Stimulated activated CD4-positive, alpha-beta T cell treated with anti-CD3 and anti-CD28 coated beads, Interleukin-4, amount 100 ng/mL, for 1 hour (primary cell): ENCODE results near the gene TAAR6.
"Not testable (repeated sequence)": the region's sequence is repeated elsewhere in the genome, so short reads cannot be mapped to it uniquely, and the experiment has no call there.

Experiments
- DNase-seq: peaks from one replicate; pipeline ENCODE4 v3.0.0-alpha.2; 2020

Gene TAAR6, protein sequence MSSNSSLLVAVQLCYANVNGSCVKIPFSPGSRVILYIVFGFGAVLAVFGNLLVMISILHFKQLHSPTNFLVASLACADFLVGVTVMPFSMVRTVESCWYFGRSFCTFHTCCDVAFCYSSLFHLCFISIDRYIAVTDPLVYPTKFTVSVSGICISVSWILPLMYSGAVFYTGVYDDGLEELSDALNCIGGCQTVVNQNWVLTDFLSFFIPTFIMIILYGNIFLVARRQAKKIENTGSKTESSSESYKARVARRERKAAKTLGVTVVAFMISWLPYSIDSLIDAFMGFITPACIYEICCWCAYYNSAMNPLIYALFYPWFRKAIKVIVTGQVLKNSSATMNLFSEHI

DNA sequence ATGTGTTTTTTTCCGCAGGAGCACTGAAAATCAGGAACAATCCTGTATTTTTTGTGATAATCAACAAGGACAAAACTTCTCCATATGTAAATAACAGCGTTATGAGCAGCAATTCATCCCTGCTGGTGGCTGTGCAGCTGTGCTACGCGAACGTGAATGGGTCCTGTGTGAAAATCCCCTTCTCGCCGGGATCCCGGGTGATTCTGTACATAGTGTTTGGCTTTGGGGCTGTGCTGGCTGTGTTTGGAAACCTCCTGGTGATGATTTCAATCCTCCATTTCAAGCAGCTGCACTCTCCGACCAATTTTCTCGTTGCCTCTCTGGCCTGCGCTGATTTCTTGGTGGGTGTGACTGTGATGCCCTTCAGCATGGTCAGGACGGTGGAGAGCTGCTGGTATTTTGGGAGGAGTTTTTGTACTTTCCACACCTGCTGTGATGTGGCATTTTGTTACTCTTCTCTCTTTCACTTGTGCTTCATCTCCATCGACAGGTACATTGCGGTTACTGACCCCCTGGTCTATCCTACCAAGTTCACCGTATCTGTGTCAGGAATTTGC is at the start of gene TAAR6:
TSS of gene TAAR6 (plus strand) at position 102 of the 557 bp plus-strand sequence. CDS start at position 102, 0 bp downstream.
- no peak for DNase-seq

- DNase-seq = no peak
Measured at GRCh38 chr6:132520953-132521352, 49.2 kb upstream of the TAAR6 start.

GRCh38 chr6:132524646-132525045 is 45.5 kb upstream of the TAAR6 start:
- no peak for DNase-seq

GRCh38 chr6:132525866-132526265 is 44.3 kb upstream of the TAAR6 start:
- DNase-seq = no peak

DNA sequence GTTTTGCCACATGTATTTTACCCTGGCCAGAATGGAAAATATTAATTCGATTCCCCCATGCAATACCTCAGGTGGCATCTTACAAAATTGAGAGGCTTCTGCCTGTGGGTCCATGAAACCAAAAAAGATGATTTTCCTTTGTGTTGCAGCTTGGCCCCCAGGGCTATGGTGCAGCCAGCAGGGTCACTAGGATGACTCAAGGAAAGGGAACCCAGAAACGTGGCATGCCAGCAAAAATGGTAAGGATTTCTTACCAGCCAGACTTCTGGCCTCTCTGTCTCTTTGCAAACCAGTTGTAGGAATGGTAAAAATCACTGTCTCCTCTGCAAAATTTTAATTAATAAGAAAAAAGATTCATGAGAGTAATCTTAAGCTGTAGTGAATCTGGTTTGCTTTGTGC is 43.7 kb upstream of the TAAR6 start:
- DNase-seq = no peak

- no peak for DNase-seq
Measured at GRCh38 chr6:132527791-132528190, 42.3 kb upstream of the TAAR6 start.

- peak; percentile 55 for DNase-seq
Measured at GRCh38 chr6:132530293-132530974, 39.7 kb upstream of the TAAR6 start.

DNA sequence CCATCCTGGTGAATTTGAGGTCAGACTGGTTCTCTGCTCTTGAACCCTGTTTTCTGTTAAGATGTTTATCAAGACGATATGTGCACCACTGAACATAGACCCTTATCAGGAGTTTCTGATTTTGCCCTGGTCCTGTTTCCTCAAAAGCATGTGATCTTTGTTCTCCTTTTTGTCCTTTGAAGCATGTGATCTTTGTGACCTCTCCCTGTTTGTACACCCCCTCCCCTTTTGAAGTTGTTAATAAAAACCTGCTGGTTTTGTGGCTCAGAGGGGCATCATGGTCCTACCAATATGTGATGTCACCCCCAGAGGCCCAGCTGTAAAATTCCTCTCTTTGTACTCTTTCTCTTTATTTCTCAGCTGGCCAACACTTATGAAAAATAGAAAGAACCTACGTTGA is 35.6 kb upstream of the TAAR6 start:
- DNase-seq = not testable (repeated sequence)

GRCh38 chr6:132537145-132537544 is 33.0 kb upstream of the TAAR6 start:
- DNase-seq = no peak

- DNase-seq = no peak
Measured at GRCh38 chr6:132537977-132538376, 32.1 kb upstream of the TAAR6 start, which contains the start of gene TAAR9. TAAR9 (plus strand) TSS chr6:132538277; CDS start chr6:132538290, 13 bp downstream.

GRCh38 chr6:132544826-132545225 is 25.3 kb upstream of the TAAR6 start:
- no peak for DNase-seq

- no peak for DNase-seq
Measured at GRCh38 chr6:132548746-132549463, 21.2 kb upstream of the TAAR6 start.

- no peak for DNase-seq
Measured at GRCh38 chr6:132551214-132551613, 18.9 kb upstream of the TAAR6 start.

DNA sequence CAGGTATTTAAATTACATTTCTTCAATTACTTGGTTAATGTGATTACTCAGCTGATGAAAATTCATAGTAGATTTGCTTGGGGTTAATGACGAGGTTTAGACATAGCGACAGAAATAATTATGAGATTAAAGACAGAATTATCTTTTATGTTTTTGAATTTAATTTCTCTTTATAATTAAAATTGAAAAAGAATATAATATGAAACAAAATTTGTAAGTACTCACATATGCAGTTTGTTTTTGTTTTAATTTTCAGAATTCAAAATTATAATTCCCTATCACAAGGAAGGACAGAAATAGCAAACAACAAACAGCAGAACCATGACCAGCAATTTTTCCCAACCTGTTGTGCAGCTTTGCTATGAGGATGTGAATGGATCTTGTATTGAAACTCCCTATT is 17.8 kb upstream of the TAAR6 start, which contains the start of gene TAAR8:
TSS of gene TAAR8 (plus strand) at position 301 of the 400 bp plus-strand sequence. CDS start at position 322, 21 bp downstream.
- DNase-seq = no peak

DNA sequence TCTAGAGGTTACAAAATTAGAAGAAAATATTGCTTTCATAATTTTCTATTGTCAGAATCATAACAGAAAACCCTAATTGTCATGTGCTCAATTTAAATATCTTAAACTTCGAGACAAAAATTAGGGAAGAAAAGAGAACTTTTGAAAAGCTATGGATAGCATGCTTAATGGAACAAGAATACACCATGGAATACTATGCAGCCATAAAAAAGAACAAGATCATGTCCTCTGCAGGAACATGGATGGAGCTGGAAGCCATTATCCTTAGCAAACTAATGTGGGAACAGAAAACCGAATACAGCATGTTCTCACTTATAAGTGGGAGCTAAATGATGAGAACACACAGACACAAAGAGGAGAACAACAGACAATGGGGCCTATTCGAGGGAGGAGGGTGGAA is 10.0 kb upstream of the TAAR6 start:
- DNase-seq = not testable (repeated sequence)

DNA sequence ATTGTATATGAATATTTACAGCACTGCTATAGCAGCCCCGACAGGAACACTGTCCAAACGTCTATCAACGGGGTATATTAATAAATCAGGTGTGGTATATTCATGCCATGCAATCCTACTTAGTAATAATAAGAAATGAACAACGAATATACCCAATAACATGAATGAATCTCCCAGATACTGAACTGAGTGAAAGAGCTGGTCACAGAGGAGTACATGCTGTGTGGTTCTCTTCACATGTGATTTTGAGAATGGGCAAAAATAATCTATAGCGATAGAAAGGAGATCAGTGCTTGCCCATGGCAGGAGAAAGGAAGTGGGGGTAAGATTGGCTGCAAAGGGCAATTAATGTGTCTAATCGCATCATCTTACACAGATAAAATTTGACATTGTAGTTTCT is 3.7 kb upstream of the TAAR6 start:
- DNase-seq = no peak

DNA sequence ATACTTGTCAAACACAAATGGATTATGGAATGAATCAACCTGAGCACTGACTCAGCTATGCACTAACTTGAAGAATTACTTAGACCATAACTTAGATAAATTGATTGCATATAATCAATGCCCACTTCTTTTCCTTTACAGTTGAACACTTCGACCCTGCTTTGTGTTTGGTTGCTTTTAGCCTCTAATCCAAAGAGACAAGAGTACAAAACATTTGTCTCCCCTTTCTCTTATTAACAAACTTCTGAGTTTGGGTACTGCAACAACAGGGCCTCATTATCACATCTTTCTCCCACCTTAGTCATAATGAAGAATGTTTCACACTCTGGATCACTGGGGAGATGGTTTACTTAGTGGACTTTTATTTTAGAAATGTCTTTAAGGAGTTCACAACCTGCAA is 2.6 kb upstream of the TAAR6 start:
- no peak for DNase-seq

DNA sequence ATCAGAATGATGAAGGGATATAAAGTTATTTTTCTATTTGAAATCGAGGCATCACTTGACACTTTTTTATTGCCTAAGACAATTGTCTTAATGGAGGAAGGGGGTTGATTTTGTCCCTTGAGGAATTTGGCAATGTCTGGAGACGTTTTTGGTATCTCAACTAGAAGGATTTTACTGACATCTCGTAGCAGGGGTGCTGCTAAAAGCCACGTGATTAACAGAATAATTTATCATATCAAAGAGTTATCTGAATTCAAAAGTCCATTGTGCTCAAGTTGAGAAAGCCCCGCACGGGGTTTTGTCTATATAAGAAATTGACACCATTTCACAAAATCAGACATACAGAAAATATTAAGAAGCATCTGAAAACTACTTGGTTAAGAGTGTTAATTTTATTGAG is 1.5 kb upstream of the TAAR6 start:
- no peak for DNase-seq

GRCh38 chr6:132569170-132569569 is 952 bp upstream of the TAAR6 start:
- no peak for DNase-seq

DNA sequence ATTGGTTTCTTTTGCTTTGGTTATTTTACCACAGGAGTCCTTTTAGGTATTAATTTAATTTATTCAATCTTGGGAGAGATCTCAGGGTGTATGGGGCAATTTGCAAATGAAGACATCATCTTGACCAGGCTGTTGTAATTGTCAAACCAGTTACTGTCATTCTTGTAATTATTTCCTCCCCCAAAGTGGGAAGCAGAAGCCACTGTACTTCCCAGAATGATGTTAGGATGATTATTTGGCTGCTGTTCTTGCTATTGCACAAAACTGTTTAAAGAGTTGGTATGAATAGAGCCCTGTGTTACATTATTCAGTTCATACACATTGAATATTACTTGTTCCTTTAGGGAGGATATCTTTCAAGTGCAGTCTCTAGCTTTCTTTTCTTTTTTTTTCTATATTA is 1.7 kb downstream of the TAAR6 start:
- DNase-seq = no peak

- no peak for DNase-seq
Measured at GRCh38 chr6:132584698-132585097, 14.6 kb downstream of the TAAR6 start.

- DNase-seq = no peak
Measured at GRCh38 chr6:132587424-132587823, 17.3 kb downstream of the TAAR6 start.

GRCh38 chr6:132589454-132589853 is 19.3 kb downstream of the TAAR6 start, which contains the start of gene TAAR5:
TAAR5 (minus strand) TSS chr6:132589741; CDS start chr6:132589686, 55 bp downstream.
- DNase-seq = no peak
